ENCODE results near the gene RBBP6. TPM values are rescaled to one million over a fixed set of nuclear protein-coding genes. Genes with fewer than 3 reads are reported as not detected.
"Not testable (repeated sequence)": the region's sequence is repeated elsewhere in the genome, so short reads cannot be mapped to it uniquely, and the experiment has no call there.

RBBP6 gene
- total RNA-seq, 1 donor from 2014 or later: 38.5 TPM

DNA sequence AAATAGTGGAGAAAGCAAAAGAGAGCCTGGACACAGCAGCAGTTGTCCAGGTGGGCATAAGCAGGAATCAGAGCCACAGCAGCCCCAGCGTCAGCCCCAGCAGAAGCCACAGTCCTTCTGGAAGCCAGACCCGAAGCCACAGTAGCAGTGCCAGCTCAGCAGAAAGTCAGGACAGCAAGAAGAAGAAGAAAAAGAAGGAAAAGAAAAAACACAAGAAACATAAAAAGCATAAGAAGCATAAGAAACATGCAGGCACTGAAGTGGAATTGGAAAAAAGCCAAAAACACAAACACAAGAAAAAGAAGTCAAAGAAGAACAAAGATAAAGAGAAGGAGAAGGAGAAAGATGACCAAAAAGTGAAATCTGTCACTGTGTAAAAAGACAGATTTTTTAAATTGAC, 32.7 kb downstream of the RBBP6 start:
- intact Hi-C loops (cut with DNase I): no loop called here
- no peak for DNase-seq (ENCODE audit: extremely low spot score in 2 of 2)
- Histone ChIP-seq H3K4me1 (no peaks in the 10 kb centered on the region), H3K27me3 (no peaks in the 10 kb centered on the region), H3K36me3 (peaks cover 4 to 47% of the 10 kb centered on the region in 2 donors), H3K9me3 (no peaks in the 10 kb centered on the region), H3K4me3 (no peak overlapping the region), H3K27ac (no peak overlapping the region)
- TF ChIP-seq POLR2A (IDR thresholded peaks at IDR 0.05): no peak

GRCh38 chr16:24573141-24573540, 33.8 kb downstream of the RBBP6 start:
- DNase-seq (ENCODE audit: extremely low spot score in 2 of 2): no peak
- Histone ChIP-seq H3K4me1 (no peaks in the 10 kb centered on the region), H3K27me3 (no peaks in the 10 kb centered on the region), H3K4me3 (no peak overlapping the region), H3K9me3 (no peaks in the 10 kb centered on the region), H3K36me3 (peaks cover 0 to 37% of the 10 kb centered on the region in 2 donors), H3K27ac (no peak overlapping the region)
- intact Hi-C loops (cut with DNase I): no loop called here
- TF ChIP-seq POLR2A (IDR thresholded peaks at IDR 0.05): no peak
- TF ChIP-seq POLR2AphosphoS5 (IDR thresholded peaks at IDR 0.05; ENCODE audit: insufficient read depth in 1 of 2, low read depth in 1 of 2): no peak
- TF ChIP-seq, protein P1, sequence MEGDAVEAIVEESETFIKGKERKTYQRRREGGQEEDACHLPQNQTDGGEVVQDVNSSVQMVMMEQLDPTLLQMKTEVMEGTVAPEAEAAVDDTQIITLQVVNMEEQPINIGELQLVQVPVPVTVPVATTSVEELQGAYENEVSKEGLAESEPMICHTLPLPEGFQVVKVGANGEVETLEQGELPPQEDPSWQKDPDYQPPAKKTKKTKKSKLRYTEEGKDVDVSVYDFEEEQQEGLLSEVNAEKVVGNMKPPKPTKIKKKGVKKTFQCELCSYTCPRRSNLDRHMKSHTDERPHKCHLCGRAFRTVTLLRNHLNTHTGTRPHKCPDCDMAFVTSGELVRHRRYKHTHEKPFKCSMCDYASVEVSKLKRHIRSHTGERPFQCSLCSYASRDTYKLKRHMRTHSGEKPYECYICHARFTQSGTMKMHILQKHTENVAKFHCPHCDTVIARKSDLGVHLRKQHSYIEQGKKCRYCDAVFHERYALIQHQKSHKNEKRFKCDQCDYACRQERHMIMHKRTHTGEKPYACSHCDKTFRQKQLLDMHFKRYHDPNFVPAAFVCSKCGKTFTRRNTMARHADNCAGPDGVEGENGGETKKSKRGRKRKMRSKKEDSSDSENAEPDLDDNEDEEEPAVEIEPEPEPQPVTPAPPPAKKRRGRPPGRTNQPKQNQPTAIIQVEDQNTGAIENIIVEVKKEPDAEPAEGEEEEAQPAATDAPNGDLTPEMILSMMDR (IDR thresholded peaks at IDR 0.05): no peak

GRCh38 chr16:24574515-24575485, 35.4 kb downstream of the RBBP6 start:
- H3K27ac ChIP-seq; H3K27me3 ChIP-seq; H3K4me3 ChIP-seq; H3K9me3 ChIP-seq; intact Hi-C loops (cut with DNase I); DNase-seq (ENCODE audit: extremely low spot score in 2 of 2); H3K4me1 ChIP-seq: not testable (repeated sequence)
- peaks cover 0 to 21% of the 10 kb centered on the region in 2 donors for H3K36me3 ChIP-seq

GRCh38 chr16:24575791-24576190, 36.4 kb downstream of the RBBP6 start:
- H3K4me3 ChIP-seq; H3K4me1 ChIP-seq; H3K9me3 ChIP-seq; H3K27me3 ChIP-seq; H3K27ac ChIP-seq; intact Hi-C loops (cut with DNase I); DNase-seq (ENCODE audit: extremely low spot score in 2 of 2): not testable (repeated sequence)
- peaks cover 0 to 11% of the 10 kb centered on the region in 2 donors for H3K36me3 ChIP-seq

DNA sequence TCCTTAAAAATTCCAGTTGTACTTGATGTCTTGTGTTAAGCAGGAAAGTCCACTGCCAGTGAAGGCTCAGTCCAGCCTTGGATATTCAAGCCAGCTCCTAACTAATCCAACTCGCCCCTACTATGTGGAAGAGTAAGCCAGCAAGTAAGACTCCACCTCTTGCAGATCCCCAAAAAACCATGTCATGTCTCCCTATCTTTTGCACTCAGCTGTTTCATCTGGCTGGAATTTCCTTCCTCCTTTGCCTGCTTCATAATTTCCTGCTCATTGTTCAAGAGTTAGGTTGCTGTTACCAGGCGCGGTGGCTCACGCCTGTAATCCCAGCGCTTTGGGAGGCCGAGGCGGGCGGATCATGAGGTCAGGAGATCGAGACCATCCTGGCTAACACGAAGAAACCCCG, 37.8 kb downstream of the RBBP6 start:
- no peaks in the 10 kb centered on the region for H3K27me3 ChIP-seq
- H3K36me3 ChIP-seq: no peaks in the 10 kb centered on the region
- intact Hi-C loops (cut with DNase I): no loop called here
- H3K4me1 ChIP-seq: no peaks in the 10 kb centered on the region
- H3K27ac ChIP-seq: no peak overlapping the region
- TF ChIP-seq POLR2AphosphoS5 (IDR thresholded peaks at IDR 0.05; ENCODE audit: insufficient read depth in 1 of 2, low read depth in 1 of 2) (no peak), POLR2A (IDR thresholded peaks at IDR 0.05) (no peak)
- TF ChIP-seq, protein P1 (IDR thresholded peaks at IDR 0.05): no peak
- H3K4me3 ChIP-seq: no peak overlapping the region
- DNase-seq (ENCODE audit: extremely low spot score in 2 of 2): no peak
- H3K9me3 ChIP-seq: no peaks in the 10 kb centered on the region

DNA sequence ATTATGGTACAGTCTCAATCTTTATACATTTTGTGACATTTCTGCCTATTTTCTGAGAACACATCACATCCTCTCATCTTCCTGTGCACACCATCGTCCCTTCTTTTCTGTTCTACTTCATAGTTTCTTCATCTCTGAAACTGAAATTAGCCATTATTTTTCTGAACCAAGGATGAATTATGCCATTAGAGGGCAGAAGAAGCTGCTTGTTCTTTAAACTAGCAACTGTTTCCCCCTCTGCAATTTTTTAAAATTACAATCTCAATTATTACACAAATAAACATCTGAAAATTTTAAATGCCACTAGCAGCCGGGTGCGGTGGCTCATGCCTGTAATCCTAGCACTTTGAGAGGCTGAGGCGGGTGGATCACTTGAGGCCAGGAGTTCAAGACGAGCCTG, 41.3 kb downstream of the RBBP6 start:
- no peaks in the 10 kb centered on the region for H3K36me3 ChIP-seq
- no peaks in the 10 kb centered on the region for H3K9me3 ChIP-seq
- DNase-seq (ENCODE audit: extremely low spot score in 2 of 2): no peak
- TF ChIP-seq POLR2A (IDR thresholded peaks at IDR 0.05): no peak
- TF ChIP-seq, protein P1 (IDR thresholded peaks at IDR 0.05): peak in 2 of 3 experiments; percentile 19 to 24
- intact Hi-C loops (cut with DNase I): no loop called here
- no peak overlapping the region for H3K4me3 ChIP-seq
- H3K27me3 ChIP-seq: no peaks in the 10 kb centered on the region
- no peaks in the 10 kb centered on the region for H3K4me1 ChIP-seq
- no peak overlapping the region for H3K27ac ChIP-seq
